ENCODE measurements around the gene RASA3. TPM values are rescaled to one million over a fixed set of nuclear protein-coding genes. Genes with fewer than 3 reads are reported as not detected.
"Not testable (repeated sequence)": the region's sequence is repeated elsewhere in the genome, so short reads cannot be mapped to it uniquely, and the experiment has no call there.

The RASA3 gene
- total RNA-seq, 1 experiment from 2014 or later = 0.26 TPM

- no peak for TF ChIP-seq CTCF (IDR thresholded peaks at IDR 0.05; ENCODE audit: unreplicated experiment)
- BruUV-seq (replicated peaks) = no TSS peak
- H3K27ac Mint-ChIP-seq (ENCODE audit: unreplicated experiment) = no peak overlapping the region
- no peaks in the 10 kb centered on the region for H3K4me1 Mint-ChIP-seq (ENCODE audit: low read depth, unreplicated experiment)
- CTCF ChIA-PET = no interaction called here
- peaks cover 7% of the 10 kb centered on the region for H3K9me3 Mint-ChIP-seq (ENCODE audit: low read depth, unreplicated experiment)
- no peaks in the 10 kb centered on the region for H3K36me3 Mint-ChIP-seq (ENCODE audit: insufficient read depth, unreplicated experiment)
- DNase-seq = no peak
- no peak overlapping the region for H3K4me3 Mint-ChIP-seq (ENCODE audit: low read depth, unreplicated experiment)
- intact Hi-C loops (cut with micrococcal nuclease; ENCODE audit: unreplicated experiment) = no loop called here
- H3K27me3 Mint-ChIP-seq (ENCODE audit: unreplicated experiment) = peaks cover 12% of the 10 kb centered on the region
Measured at GRCh38 chr13:114151031-114151430, 18.6 kb upstream of the RASA3 start.

- Mint-ChIP-seq H3K4me1 (ENCODE audit: low read depth, unreplicated experiment) (no peaks in the 10 kb centered on the region), H3K27ac (ENCODE audit: unreplicated experiment) (no peak overlapping the region), H3K27me3 (ENCODE audit: unreplicated experiment) (peaks cover 12% of the 10 kb centered on the region), H3K9me3 (ENCODE audit: low read depth, unreplicated experiment) (peaks cover 7% of the 10 kb centered on the region), H3K36me3 (ENCODE audit: insufficient read depth, unreplicated experiment) (no peaks in the 10 kb centered on the region), H3K4me3 (ENCODE audit: low read depth, unreplicated experiment) (no peak overlapping the region)
- intact Hi-C loops (cut with micrococcal nuclease; ENCODE audit: unreplicated experiment) = no loop called here
- BruUV-seq (replicated peaks) = no TSS peak
- CTCF ChIA-PET = no interaction called here
- TF ChIP-seq CTCF (IDR thresholded peaks at IDR 0.05; ENCODE audit: unreplicated experiment) = no peak
- no peak for DNase-seq
Measured at GRCh38 chr13:114149774-114150740, 17.6 kb upstream of the RASA3 start.

GRCh38 chr13:114148886-114149285 lies 16.5 kb upstream of the RASA3 start:
- DNase-seq; CTCF ChIA-PET; H3K36me3 Mint-ChIP-seq (ENCODE audit: insufficient read depth, unreplicated experiment); intact Hi-C loops (cut with micrococcal nuclease; ENCODE audit: unreplicated experiment); BruUV-seq (replicated peaks); H3K27me3 Mint-ChIP-seq (ENCODE audit: unreplicated experiment); H3K4me1 Mint-ChIP-seq (ENCODE audit: low read depth, unreplicated experiment); H3K9me3 Mint-ChIP-seq (ENCODE audit: low read depth, unreplicated experiment); H3K27ac Mint-ChIP-seq (ENCODE audit: unreplicated experiment); H3K4me3 Mint-ChIP-seq (ENCODE audit: low read depth, unreplicated experiment): not testable (repeated sequence)

- Mint-ChIP-seq H3K36me3 (ENCODE audit: insufficient read depth, unreplicated experiment) (no peaks in the 10 kb centered on the region), H3K9me3 (ENCODE audit: low read depth, unreplicated experiment) (peaks cover 3% of the 10 kb centered on the region), H3K4me1 (ENCODE audit: low read depth, unreplicated experiment) (no peaks in the 10 kb centered on the region), H3K4me3 (ENCODE audit: low read depth, unreplicated experiment) (no peak overlapping the region), H3K27ac (ENCODE audit: unreplicated experiment) (no peak overlapping the region), H3K27me3 (ENCODE audit: unreplicated experiment) (peaks cover 4% of the 10 kb centered on the region)
- intact Hi-C loops (cut with micrococcal nuclease; ENCODE audit: unreplicated experiment) = no loop called here
- TF ChIP-seq CTCF (IDR thresholded peaks at IDR 0.05; ENCODE audit: unreplicated experiment) = no peak
- CTCF ChIA-PET = no interaction called here
- BruUV-seq (replicated peaks) = no TSS peak
- DNase-seq = no peak
Measured at GRCh38 chr13:114148521-114148855, 16.1 kb upstream of the RASA3 start.
